Esophagus muscularis mucosa (tissue), 4 donors: ENCODE results near the gene KRT82.

Experiments
- CTCF ChIP-seq, 3 experiments: fragments of 200-600 bp in 2 of 3; fragments of 450-650 bp in 1 of 3; sonication (generic) in 2 of 3; IDR thresholded peaks; one replicate each; pipeline ENCODE4 v1.5.1; 2017 to 2019; ENCODE audit warnings: antibody characterized with exemption in 3 of 3, mild to moderate bottlenecking in 2 of 3, moderate library complexity in 1 of 3
- EP300 ChIP-seq: sonication (generic); formaldehyde crosslinking; IDR thresholded peaks from one replicate; pipeline ENCODE4 v1.6.1; 2017; ENCODE audit warnings: antibody characterized with exemption
- POLR2A ChIP-seq: fragments of 450-650 bp; IDR thresholded peaks from one replicate; pipeline ENCODE4 v1.6.1; 2017; ENCODE audit warnings: antibody characterized with exemption, moderate library complexity, mild to moderate bottlenecking, low read depth
- POLR2AphosphoS5 ChIP-seq, 2 donors: sonication (generic); formaldehyde crosslinking; IDR thresholded peaks; one replicate each; pipeline ENCODE4 v1.6.1; 2017; ENCODE audit warnings: antibody characterized with exemption in 2 of 2

GRCh38 chr12:52362118-52362726, 43.9 kb downstream of the KRT82 start:
- TF ChIP-seq CTCF (IDR thresholded peaks at IDR 0.05) = no peak
- TF ChIP-seq POLR2AphosphoS5 (IDR thresholded peaks at IDR 0.05) = no peak
- no peak for TF ChIP-seq EP300
- no peak for TF ChIP-seq POLR2A
